Smooth muscle cell (in vitro differentiated cells): ENCODE data around the gene HIVEP2. TPM values are rescaled to one million over a fixed set of nuclear protein-coding genes. Genes with fewer than 3 reads are reported as not detected.

Source experiments
- DNase-seq: peaks from one replicate; lab custom pipeline; 2025; ENCODE audit not compliant: unreplicated experiment; lab: John Stamatoyannopoulos, UW
- H2AFZ ChIP-seq: fragments of 200-600 bp; sonication (generic); 2 replicates; pipeline ENCODE4 v1.6.0; 2016; ENCODE audit warnings: antibody characterized with exemption, low read depth, mild to moderate bottlenecking
- H3F3A ChIP-seq: fragments of 200-600 bp; sonication (generic); 2 replicates; pipeline ENCODE4 v1.6.0; 2017; ENCODE audit warnings: antibody characterized with exemption, low read depth
- H3K27ac ChIP-seq: fragments of 200-600 bp; sonication (generic); 2 replicates; pipeline ENCODE4 v1.5.1; 2016; ENCODE audit warnings: low read depth, mild to moderate bottlenecking
- H3K27me3 ChIP-seq: fragments of 200-600 bp; sonication (generic); 2 replicates; pipeline ENCODE4 v1.6.1; 2016; ENCODE audit warnings: low read depth, mild to moderate bottlenecking
- H3K36me3 ChIP-seq: fragments of 200-600 bp; sonication (generic); 2 replicates; pipeline ENCODE4 v1.5.1; 2016; ENCODE audit warnings: low read depth
- H3K4me1 ChIP-seq: fragments of 200-600 bp; sonication (generic); 2 replicates; pipeline ENCODE4 v1.5.1; 2016; ENCODE audit warnings: low read depth
- H3K4me2 ChIP-seq: fragments of 200-600 bp; sonication (generic); 2 replicates; pipeline ENCODE4 v1.6.0; 2016; ENCODE audit warnings: mild to moderate bottlenecking
- H3K4me3 ChIP-seq: fragments of 200-600 bp; sonication (generic); 2 replicates; pipeline ENCODE4 v1.5.1; 2016; ENCODE audit warnings: mild to moderate bottlenecking
- H3K79me2 ChIP-seq: fragments of 200-600 bp; sonication (generic); 2 replicates; pipeline ENCODE4 v1.6.0; 2016; ENCODE audit warnings: low read depth, mild to moderate bottlenecking
- H3K9ac ChIP-seq: fragments of 200-600 bp; sonication (generic); 2 replicates; pipeline ENCODE4 v1.6.0; 2016; ENCODE audit warnings: low read depth
- H3K9me3 ChIP-seq: fragments of 200-600 bp; sonication (generic); replicated peaks from 2 replicates; pipeline ENCODE4 v1.5.1; 2016; ENCODE audit warnings: low read depth
- H4K20me1 ChIP-seq: fragments of 200-600 bp; sonication (generic); 2 replicates; pipeline ENCODE4 v1.6.0; 2016; ENCODE audit warnings: low read depth
- WGBS: methylation state at CpG from one replicate; pipeline ENCODE4 v1.1.7; 2016; ENCODE audit warnings: low lambda C conversion rate; 5-methylcytosine and 5-hydroxymethylcytosine counted together
- polyA plus RNA-seq: library from polyadenylated mRNA; unstranded; fragments of >200 nt; fragmentation: Nextera tagmentation; extraction: Ambion mirVana; gene quantifications from 2 replicates; pipeline ENCODE4 v1.2.1, GENCODE V29; 2016
- total RNA-seq: library from RNA; depleted of rRNA; stranded (reverse); fragments of >200 nt; gene quantifications from 2 replicates; pipeline ENCODE4 v1.2.3, GENCODE V29; 2014
- TF ChIP-seq, protein P1 (sequence below): fragments of 200-600 bp; sonication (generic); IDR thresholded peaks from 2 replicates; pipeline ENCODE4 v1.5.1; 2017; ENCODE audit warnings: borderline replicate concordance, mild to moderate bottlenecking, antibody characterized with exemption; ENCODE audit not compliant: insufficient read depth, poor library complexity, severe bottlenecking

Gene HIVEP2
- total and polyA plus RNA-seq, 2 experiments from 2014 or later, result 3.2 to 12.5 TPM

DNA sequence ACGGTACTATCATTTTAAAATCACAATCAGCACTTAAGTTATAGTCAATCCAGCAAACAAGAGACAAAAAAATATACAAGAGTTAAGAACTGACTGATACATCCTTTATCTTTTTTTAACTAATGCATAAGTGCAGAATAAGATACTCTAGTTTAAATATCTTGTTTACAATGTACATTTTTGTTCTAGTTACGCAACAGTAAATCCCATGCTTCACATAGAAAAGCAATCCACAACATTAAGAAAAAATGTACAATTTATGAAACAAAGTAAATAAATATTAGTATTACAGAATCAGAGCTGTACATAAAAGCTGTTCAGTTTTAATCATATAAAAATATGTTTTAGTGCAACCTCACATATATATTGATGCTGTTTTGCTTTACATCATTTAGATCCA, 192.6 kb downstream of the HIVEP2 start:
- no peak for DNase-seq
- H3K27ac ChIP-seq, result no peak overlapping the region
- H4K20me1 ChIP-seq, result no peaks in the 10 kb centered on the region
- no peaks in the 10 kb centered on the region for H3K4me1 ChIP-seq
- H3K9me3 ChIP-seq, result no peaks in the 10 kb centered on the region
- no peak overlapping the region for H2AFZ ChIP-seq
- no peaks in the 10 kb centered on the region for H3F3A ChIP-seq
- TF ChIP-seq, protein P1, sequence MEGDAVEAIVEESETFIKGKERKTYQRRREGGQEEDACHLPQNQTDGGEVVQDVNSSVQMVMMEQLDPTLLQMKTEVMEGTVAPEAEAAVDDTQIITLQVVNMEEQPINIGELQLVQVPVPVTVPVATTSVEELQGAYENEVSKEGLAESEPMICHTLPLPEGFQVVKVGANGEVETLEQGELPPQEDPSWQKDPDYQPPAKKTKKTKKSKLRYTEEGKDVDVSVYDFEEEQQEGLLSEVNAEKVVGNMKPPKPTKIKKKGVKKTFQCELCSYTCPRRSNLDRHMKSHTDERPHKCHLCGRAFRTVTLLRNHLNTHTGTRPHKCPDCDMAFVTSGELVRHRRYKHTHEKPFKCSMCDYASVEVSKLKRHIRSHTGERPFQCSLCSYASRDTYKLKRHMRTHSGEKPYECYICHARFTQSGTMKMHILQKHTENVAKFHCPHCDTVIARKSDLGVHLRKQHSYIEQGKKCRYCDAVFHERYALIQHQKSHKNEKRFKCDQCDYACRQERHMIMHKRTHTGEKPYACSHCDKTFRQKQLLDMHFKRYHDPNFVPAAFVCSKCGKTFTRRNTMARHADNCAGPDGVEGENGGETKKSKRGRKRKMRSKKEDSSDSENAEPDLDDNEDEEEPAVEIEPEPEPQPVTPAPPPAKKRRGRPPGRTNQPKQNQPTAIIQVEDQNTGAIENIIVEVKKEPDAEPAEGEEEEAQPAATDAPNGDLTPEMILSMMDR, result no peak
- no peak overlapping the region for H3K4me2 ChIP-seq
- no peaks in the 10 kb centered on the region for H3K27me3 ChIP-seq
- no peaks in the 10 kb centered on the region for H3K79me2 ChIP-seq
- whole genome bisulfite sequencing, result 90% methylated on average over 2 of the region's 2 CpGs
- peaks cover 8% of the 10 kb centered on the region for H3K36me3 ChIP-seq
- H3K9ac ChIP-seq, result no peak overlapping the region
- H3K4me3 ChIP-seq, result no peak overlapping the region

DNA sequence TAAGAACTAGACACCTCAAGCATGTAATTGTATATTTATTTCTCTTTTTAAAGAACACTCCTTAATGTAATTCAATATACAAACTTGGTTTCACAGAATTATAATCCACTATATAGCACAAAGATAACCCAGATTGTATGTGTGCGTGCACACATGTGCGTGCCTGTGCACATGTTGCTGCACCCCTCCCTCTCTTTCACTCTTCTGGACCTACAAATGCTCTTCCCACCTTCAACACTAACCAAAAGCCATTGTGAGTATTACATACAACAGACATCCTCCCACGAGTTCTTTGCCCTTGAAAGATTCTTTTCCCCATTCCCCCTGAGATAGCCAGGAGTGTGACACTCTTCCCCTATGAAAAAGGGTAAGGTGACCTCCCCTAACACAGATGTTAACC, 193.5 kb downstream of the HIVEP2 start:
- H3F3A ChIP-seq, result no peaks in the 10 kb centered on the region
- H4K20me1 ChIP-seq, result no peaks in the 10 kb centered on the region
- H3K27ac ChIP-seq, result no peak overlapping the region
- H3K4me2 ChIP-seq, result no peak overlapping the region
- TF ChIP-seq, protein P1, result no peak
- DNase-seq, result no peak
- H3K4me3 ChIP-seq, result no peak overlapping the region
- WGBS, result 93% methylated on average over 3 of the region's 3 CpGs
- H3K79me2 ChIP-seq, result no peaks in the 10 kb centered on the region
- no peaks in the 10 kb centered on the region for H3K27me3 ChIP-seq
- H3K4me1 ChIP-seq, result no peaks in the 10 kb centered on the region
- H3K9ac ChIP-seq, result no peak overlapping the region
- peaks cover 8% of the 10 kb centered on the region for H3K36me3 ChIP-seq
- H3K9me3 ChIP-seq, result no peaks in the 10 kb centered on the region
- H2AFZ ChIP-seq, result no peak overlapping the region

DNA sequence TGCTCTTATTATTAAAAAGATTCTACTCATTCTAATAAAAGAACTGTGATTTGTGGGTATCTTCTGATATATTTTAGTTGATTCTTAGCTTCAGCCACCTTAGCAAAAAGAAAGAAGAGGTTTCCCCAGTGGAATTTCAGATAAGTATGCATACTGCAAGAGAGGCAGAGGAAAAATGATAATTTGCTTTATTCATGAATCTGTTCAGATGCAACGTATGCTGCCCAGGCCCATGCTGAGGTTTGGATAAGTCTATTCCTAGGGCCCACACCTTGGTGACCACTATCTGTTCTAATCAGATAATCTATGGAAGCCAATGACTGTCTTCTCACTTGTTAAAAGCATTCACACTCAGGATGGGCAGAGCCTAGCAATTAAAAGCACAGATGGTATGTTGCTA, 194.0 kb downstream of the HIVEP2 start:
- H3K27me3 ChIP-seq, result no peaks in the 10 kb centered on the region
- H3K9me3 ChIP-seq, result no peaks in the 10 kb centered on the region
- 93% methylated on average over 1 of the region's 1 CpG for WGBS
- H3K4me1 ChIP-seq, result no peaks in the 10 kb centered on the region
- no peaks in the 10 kb centered on the region for H3F3A ChIP-seq
- H2AFZ ChIP-seq, result no peak overlapping the region
- H3K4me2 ChIP-seq, result no peak overlapping the region
- no peaks in the 10 kb centered on the region for H3K79me2 ChIP-seq
- no peaks in the 10 kb centered on the region for H4K20me1 ChIP-seq
- H3K4me3 ChIP-seq, result no peak overlapping the region
- no peak overlapping the region for H3K9ac ChIP-seq
- H3K27ac ChIP-seq, result no peak overlapping the region
- peaks cover 7% of the 10 kb centered on the region for H3K36me3 ChIP-seq
- DNase-seq, result no peak
- TF ChIP-seq, protein P1, result no peak

DNA sequence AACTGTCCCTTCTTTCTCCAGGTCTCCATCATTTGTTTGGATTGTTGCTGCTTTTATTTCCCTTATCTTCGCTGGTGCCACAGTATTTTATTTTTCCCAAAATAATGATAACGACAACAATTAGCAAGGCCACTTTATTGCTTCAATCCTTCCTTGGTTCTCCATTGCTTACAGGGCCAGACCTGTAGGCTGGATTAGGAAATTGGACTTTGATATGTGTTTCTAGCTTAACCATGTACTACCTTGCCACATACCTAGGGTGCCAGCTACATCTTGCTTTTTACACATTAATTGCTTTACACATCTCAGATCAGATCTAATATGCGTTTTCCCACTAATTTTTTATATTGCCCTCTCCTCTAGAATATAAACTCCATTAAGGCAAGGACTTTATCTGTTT, 195.4 kb downstream of the HIVEP2 start:
- Histone ChIP-seq H3K4me1 (no peaks in the 10 kb centered on the region), H4K20me1 (no peaks in the 10 kb centered on the region), H3K36me3 (peaks cover 3% of the 10 kb centered on the region), H2AFZ (no peak overlapping the region), H3K79me2 (no peaks in the 10 kb centered on the region), H3K27me3 (no peaks in the 10 kb centered on the region), H3K4me2 (no peak overlapping the region), H3K4me3 (no peak overlapping the region), H3K9me3 (no peaks in the 10 kb centered on the region), H3F3A (no peaks in the 10 kb centered on the region), H3K9ac (no peak overlapping the region), H3K27ac (no peak overlapping the region)
- TF ChIP-seq, protein P1, result no peak
- DNase-seq, result no peak
- WGBS, result 77% methylated on average over 3 of the region's 3 CpGs
